Peyer's patch (tissue), 4 donors: ENCODE measurements around the gene ZNF598. TPM values are rescaled to one million over a fixed set of nuclear protein-coding genes. Genes with fewer than 3 reads are reported as not detected.
"Not testable (repeated sequence)": the region's sequence is repeated elsewhere in the genome, so short reads cannot be mapped to it uniquely, and the experiment has no call there.

Experiments used
- DNase-seq, 3 donors: peaks; one replicate each; pipeline ENCODE4 v3.0.0-alpha.2; 2017 to 2019
- H3K27ac ChIP-seq, 4 donors: fragments of 200-600 bp; sonication (generic); one replicate each; pipeline ENCODE4 v1.5.1; 2016 to 2019
- H3K27me3 ChIP-seq, 2 donors: fragments of 200-600 bp; sonication (generic); one replicate each; pipeline ENCODE4 v1.5.1; 2019
- H3K36me3 ChIP-seq, 3 donors: fragments of 200-600 bp; sonication (generic); one replicate each; pipeline ENCODE4 v1.5.1; 2016 to 2019
- H3K4me1 ChIP-seq, 4 donors: fragments of 200-600 bp; sonication (generic); one replicate each; pipeline ENCODE4 v1.5.1; 2016 to 2019
- H3K4me3 ChIP-seq, 4 donors: fragments of 200-600 bp; sonication (generic); 1 replicate in 3 of 4; 2 replicates in 1 of 4; pipeline ENCODE4 v1.5.1; 2016 to 2019; ENCODE audit warnings: mild to moderate bottlenecking in 1 of 4
- H3K9me3 ChIP-seq, 4 donors: fragments of 200-600 bp; sonication (generic); one replicate each; pipeline ENCODE4 v1.5.1; 2016 to 2019; ENCODE audit warnings: mild to moderate bottlenecking in 1 of 4
- POLR2A ChIP-seq, 2 donors: fragments of 450-650 bp; IDR thresholded peaks; one replicate each; pipeline ENCODE4 v1.5.1; 2017; ENCODE audit warnings: antibody characterized with exemption in 2 of 2, mild to moderate bottlenecking in 2 of 2, moderate library complexity in 2 of 2
- total RNA-seq, 4 donors: library from RNA; depleted of rRNA; stranded (reverse); fragments of >200 nt; gene quantifications; one replicate each; pipeline ENCODE4 v1.1.0, GENCODE V29; 2016
- TF ChIP-seq, protein P1 (sequence below), 6 experiments: fragments of 450-650 bp in 4 of 6; fragments of 200-600 bp in 2 of 6; sonication (generic) in 1 of 6; IDR thresholded peaks; one replicate each; pipeline ENCODE4 v1.5.1; 2017 to 2019; ENCODE audit warnings: antibody characterized with exemption in 6 of 6, mild to moderate bottlenecking in 3 of 6, moderate library complexity in 1 of 6

The ZNF598 gene
- total RNA-seq, 4 donors from 2014 or later: 48.5 to 84.0 (median 51.4) TPM

DNA sequence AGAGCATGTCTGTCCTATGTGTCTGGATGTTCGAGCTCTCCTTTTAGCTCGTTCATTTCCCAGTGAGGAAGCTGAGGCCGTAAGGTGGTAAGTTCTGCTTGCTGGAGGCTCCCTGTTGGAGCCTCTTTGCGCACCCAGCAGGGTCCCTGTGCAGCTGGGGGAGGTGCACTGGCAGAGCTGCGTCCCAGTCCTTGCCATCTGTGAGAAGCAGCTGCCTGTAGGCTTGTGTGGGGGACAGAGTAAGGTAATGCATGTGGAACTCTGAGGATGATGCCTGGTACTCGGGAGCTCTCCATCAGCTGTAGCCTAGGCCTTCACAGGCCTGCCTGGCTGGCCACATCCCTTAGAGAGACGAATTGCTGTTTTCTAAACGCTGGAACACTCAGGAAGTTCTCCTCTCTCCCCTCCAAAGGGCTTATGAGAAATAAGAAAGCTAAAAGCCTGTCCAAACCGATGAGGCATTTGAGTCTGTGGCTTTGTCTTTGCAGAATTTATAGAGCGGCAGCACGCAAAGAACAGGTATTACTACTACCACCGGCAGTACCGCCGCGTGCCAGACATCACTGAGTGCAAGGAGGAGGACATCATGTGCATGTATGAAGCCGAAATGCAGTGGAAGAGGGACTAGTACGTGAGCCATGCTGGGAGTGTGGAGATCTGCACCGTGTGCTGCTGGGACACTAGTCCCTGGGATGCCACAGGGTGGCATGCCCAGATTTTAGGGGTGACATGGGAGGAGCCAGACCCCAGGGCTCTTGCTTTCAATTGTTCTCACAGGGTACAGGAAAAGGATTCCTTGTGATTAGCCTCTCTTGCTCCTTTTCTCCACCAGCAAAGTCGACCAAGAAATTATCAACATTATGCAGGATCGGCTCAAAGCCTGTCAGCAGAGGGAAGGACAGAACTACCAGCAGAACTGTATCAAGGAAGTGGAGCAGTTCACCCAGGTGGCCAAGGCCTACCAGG is 48.7 kb downstream of the ZNF598 start:
- Histone ChIP-seq H3K9me3 (no peaks in the 10 kb centered on the region), H3K4me1 (peaks cover 3 to 34% (median 23%) of the 10 kb centered on the region in 4 donors), H3K36me3 (peaks cover 0 to 25% (median 0%) of the 10 kb centered on the region in 3 donors), H3K4me3 (peak overlapping the region in 3 of 4 donors; percentile 79 to 86 (median 82)), H3K27ac (peak overlapping the region in 3 of 4 donors; percentile 2 to 89 (median 3)), H3K27me3 (no peaks in the 10 kb centered on the region)
- no peak for DNase-seq
- TF ChIP-seq, protein P1, sequence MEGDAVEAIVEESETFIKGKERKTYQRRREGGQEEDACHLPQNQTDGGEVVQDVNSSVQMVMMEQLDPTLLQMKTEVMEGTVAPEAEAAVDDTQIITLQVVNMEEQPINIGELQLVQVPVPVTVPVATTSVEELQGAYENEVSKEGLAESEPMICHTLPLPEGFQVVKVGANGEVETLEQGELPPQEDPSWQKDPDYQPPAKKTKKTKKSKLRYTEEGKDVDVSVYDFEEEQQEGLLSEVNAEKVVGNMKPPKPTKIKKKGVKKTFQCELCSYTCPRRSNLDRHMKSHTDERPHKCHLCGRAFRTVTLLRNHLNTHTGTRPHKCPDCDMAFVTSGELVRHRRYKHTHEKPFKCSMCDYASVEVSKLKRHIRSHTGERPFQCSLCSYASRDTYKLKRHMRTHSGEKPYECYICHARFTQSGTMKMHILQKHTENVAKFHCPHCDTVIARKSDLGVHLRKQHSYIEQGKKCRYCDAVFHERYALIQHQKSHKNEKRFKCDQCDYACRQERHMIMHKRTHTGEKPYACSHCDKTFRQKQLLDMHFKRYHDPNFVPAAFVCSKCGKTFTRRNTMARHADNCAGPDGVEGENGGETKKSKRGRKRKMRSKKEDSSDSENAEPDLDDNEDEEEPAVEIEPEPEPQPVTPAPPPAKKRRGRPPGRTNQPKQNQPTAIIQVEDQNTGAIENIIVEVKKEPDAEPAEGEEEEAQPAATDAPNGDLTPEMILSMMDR (IDR thresholded peaks at IDR 0.05): no peak
- TF ChIP-seq POLR2A (IDR thresholded peaks at IDR 0.05): no peak

DNA sequence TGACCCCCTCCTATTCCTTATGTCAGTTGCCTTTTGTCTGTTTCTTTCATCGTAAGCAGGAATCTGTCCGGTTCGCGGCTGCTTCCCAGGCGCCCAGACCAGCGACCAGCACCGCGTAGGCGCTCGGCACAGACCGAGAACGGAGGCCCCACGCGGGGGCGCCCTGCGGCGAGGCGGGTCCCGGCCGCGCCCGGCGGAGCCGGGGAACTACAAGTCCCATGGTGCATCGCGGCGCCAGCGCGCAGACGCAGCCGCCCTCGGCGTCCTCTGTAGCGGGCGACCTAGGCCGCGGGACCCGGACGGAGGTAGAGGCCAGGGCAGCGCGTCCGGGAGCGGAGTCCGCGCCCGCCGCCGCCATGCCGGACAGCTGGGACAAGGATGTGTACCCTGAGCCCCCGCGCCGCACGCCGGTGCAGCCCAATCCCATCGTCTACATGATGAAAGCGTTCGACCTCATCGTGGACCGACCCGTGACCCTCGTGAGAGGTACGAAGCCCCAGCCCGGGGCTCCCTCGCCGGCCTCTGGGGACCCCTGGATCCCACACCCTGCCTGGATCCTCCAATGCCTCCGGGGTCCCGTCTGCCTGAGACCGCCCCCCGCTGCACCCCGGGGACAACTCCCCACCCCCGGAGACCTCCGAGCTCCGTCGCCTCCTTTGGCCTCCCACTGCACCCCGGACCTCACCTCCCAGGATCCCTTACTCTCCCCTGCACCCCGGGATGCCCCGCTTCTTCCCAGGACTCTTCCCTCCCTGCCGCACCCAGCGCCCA is 50.2 kb downstream of the ZNF598 start, which contains the start of gene NDUFB10:
TSS of gene NDUFB10 (plus strand) at position 270 of the 771 bp plus-strand sequence. CDS start at position 357, 87 bp downstream.
- DNase-seq: peak; percentile 88 to 97 (median 97)
- peaks cover 0 to 25% (median 0%) of the 10 kb centered on the region in 3 donors for H3K36me3 ChIP-seq
- H3K9me3 ChIP-seq: no peaks in the 10 kb centered on the region
- TF ChIP-seq POLR2A (IDR thresholded peaks at IDR 0.05): peak; percentile 93 to 98
- TF ChIP-seq, protein P1 (IDR thresholded peaks at IDR 0.05): peak; percentile 64 to 82 (median 78)
- no peaks in the 10 kb centered on the region for H3K27me3 ChIP-seq
- H3K4me1 ChIP-seq: peaks cover 0 to 27% (median 19%) of the 10 kb centered on the region in 4 donors
- H3K27ac ChIP-seq: peak within 1 kb of the TSS; percentile 84 to 89 (median 88)
- H3K4me3 ChIP-seq: peak within 1 kb of the TSS; percentile 79 to 86 (median 80)

GRCh38 chr16:1958715-1959268 is 50.8 kb downstream of the ZNF598 start:
- TF ChIP-seq POLR2A (IDR thresholded peaks at IDR 0.05): no peak
- Histone ChIP-seq H3K4me1 (peaks cover 0 to 27% (median 19%) of the 10 kb centered on the region in 4 donors), H3K27ac (peak overlapping the region in 3 of 4 donors; percentile 20 to 89 (median 84)), H3K27me3 (no peaks in the 10 kb centered on the region), H3K9me3 (no peaks in the 10 kb centered on the region), H3K36me3 (peaks cover 0 to 25% (median 0%) of the 10 kb centered on the region in 3 donors), H3K4me3 (peak overlapping the region; percentile 79 to 86 (median 80))
- no peak for DNase-seq

GRCh38 chr16:1958143-1958491 is 51.5 kb downstream of the ZNF598 start:
- not testable (repeated sequence) for H3K9me3 ChIP-seq, H3K27ac ChIP-seq, DNase-seq, H3K4me3 ChIP-seq, H3K27me3 ChIP-seq
- Histone ChIP-seq H3K36me3 (peaks cover 0 to 24% (median 0%) of the 10 kb centered on the region in 3 donors), H3K4me1 (peaks cover 0 to 27% (median 18%) of the 10 kb centered on the region in 4 donors)

DNA sequence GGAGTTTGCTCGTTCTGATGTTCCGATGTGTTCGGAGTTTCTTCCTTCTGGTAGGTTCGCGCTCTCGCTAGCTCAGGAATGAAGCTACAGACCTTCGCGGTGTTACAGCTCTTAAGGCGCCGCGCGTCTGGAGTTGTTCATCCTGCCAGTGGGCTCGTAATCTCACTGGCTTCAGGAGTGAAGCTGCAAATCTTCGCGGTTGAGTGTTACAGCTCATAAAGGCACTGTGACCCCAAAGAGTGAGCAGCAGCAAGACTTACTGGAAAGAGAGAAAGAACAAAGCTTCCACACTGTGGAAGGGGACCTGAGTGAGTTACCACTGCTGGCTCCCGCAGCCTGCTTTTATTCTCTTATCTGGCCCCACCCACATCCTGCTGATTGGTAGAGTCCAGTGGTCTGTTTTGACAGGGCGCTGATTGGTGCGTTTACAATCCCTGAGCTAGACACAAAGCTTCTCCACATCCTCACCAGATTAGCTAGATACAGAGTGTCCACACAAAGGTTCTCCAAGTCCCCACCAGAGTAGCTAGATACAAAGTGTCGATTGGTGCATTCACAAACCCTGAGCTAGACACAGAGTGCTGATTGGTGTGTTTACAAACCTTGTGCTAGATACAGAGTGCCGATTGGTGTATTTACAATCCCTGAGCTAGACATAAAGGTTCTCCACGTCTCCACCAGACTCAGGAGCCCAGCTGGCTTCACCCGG is 52.0 kb downstream of the ZNF598 start:
- not testable (repeated sequence) for H3K9me3 ChIP-seq, H3K27me3 ChIP-seq, DNase-seq, H3K27ac ChIP-seq, H3K4me3 ChIP-seq
- Histone ChIP-seq H3K36me3 (peaks cover 0 to 19% (median 0%) of the 10 kb centered on the region in 3 donors), H3K4me1 (peaks cover 0 to 22% (median 16%) of the 10 kb centered on the region in 4 donors)

DNA sequence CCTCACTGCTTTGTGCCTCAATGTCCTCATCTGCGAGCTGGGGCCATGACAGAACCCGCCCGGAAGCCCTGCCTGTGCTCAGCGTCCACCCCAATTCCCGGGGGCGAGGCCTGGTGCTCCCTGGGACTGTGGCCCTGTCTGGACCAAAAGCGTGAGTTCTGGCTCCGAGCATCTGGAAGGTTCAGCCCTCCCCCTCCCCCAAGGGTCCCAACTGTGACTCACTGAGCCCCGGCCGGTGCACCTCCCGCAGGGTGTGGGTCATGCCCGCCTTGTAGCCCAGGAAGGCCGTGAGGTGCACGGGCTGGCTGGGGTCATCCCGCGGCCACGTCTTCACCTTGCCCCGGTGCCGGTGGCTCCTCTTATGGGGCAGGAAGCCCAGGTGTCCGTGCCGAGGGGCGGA is 55.9 kb downstream of the ZNF598 start:
- H3K4me1 ChIP-seq: peaks cover 0 to under 1% (median under 1%) of the 10 kb centered on the region in 4 donors
- no peaks in the 10 kb centered on the region for H3K27me3 ChIP-seq
- DNase-seq: no peak
- no peaks in the 10 kb centered on the region for H3K9me3 ChIP-seq
- H3K27ac ChIP-seq: no peak overlapping the region
- H3K4me3 ChIP-seq: no peak overlapping the region
- no peak for TF ChIP-seq POLR2A (IDR thresholded peaks at IDR 0.05)
- TF ChIP-seq, protein P1 (IDR thresholded peaks at IDR 0.05): no peak
- no peaks in the 10 kb centered on the region for H3K36me3 ChIP-seq
